Adrenal gland (tissue), 12 donors: Measurements from ENCODE around the gene NAIF1. TPM values are rescaled to one million over a fixed set of nuclear protein-coding genes. Genes with fewer than 3 reads are reported as not detected.
A peak's percentile ranks its signal among the peaks of the same experiment; 100 is the strongest.

Source experiments
- DNase-seq, 7 donors: peaks; one replicate each; pipeline ENCODE4 v3.0.0-alpha.2; 2019 to 2020
- H3K27ac ChIP-seq, 5 donors: fragments of 200-600 bp; sonication (generic) in 4 of 5; 1 replicate in 3 of 5; 2 replicates in 2 of 5; pipeline versions ENCODE4 v1.5.1 to v1.8.0; 2016 to 2020; ENCODE audit warnings: mild to moderate bottlenecking in 1 of 5
- H3K27me3 ChIP-seq: fragments of 200-600 bp; 2 replicates; pipeline ENCODE4 v1.8.0; 2021
- H3K36me3 ChIP-seq, 2 donors: fragments of 200-600 bp; replicated peaks in 1 of 2; 1 replicate in 1 of 2; 2 replicates in 1 of 2; pipeline versions ENCODE4 v1.5.1 to v1.8.0; 2018 to 2022
- H3K4me1 ChIP-seq, 2 donors: fragments of 200-600 bp; replicated peaks in 1 of 2; 1 replicate in 1 of 2; 2 replicates in 1 of 2; pipeline versions ENCODE4 v1.5.1 to v1.8.0; 2018 to 2021
- H3K4me3 ChIP-seq, 4 donors: fragments of 200-600 bp; sonication (generic) in 3 of 4; one replicate each; pipeline ENCODE4 v1.5.1; 2016 to 2018
- H3K9me3 ChIP-seq, 3 donors: fragments of 200-600 bp; sonication (generic) in 1 of 3; replicated peaks in 1 of 3; 1 replicate in 2 of 3; 2 replicates in 1 of 3; pipeline versions ENCODE4 v1.5.1 to v1.8.0; 2016 to 2021
- POLR2A ChIP-seq, 2 donors: fragments of 450-650 bp; IDR thresholded peaks; one replicate each; pipeline ENCODE4 v1.6.1; 2017; ENCODE audit warnings: antibody characterized with exemption in 2 of 2, mild to moderate bottlenecking in 2 of 2, moderate library complexity in 1 of 2
- WGBS, 4 donors: extraction: QIAGEN DNeasy Blood & Tissue Kit in 2 of 4; methylation state at CpG; one replicate each; pipeline versions ENCODE4 v1.1.5 to v1.1.7; 2013 to 2017; 5-methylcytosine and 5-hydroxymethylcytosine counted together
- intact Hi-C, 2 donors: fragments of 100-400 bp; cut with DNase I; formaldehyde crosslinking; loops; one replicate each; pipeline versions ENCODE4 v1.14.1 to v1.15.0; 2022 to 2023
- polyA plus RNA-seq, 3 donors: library from polyadenylated mRNA; stranded (reverse); fragments of 200-250 nt in 2 of 3; fragments of 350-450 nt in 1 of 3; fragmentation: Illumina TruSeq in 1 of 3; extraction: RNeasy Lipid Tissue Mini Kit (QIAGEN cat#74804) in 1 of 3; gene quantifications; one replicate each; pipeline ENCODE4 v1.2.3, GENCODE V29; 2013 to 2014
- total RNA-seq, 9 donors: library from RNA; depleted of rRNA in 4 of 9; stranded (reverse); fragments of >200 nt in 4 of 9; fragments of 120-200 nt in 1 of 9; fragmentation: NEBNext Ultra II Directional in 1 of 9; extraction: Animal tissue kit (Norgen Biotek cat#: 25700) in 1 of 9; gene quantifications; one replicate each; pipeline versions ENCODE4 v1.1.0 to v1.2.4, GENCODE V29; 2013 to 2023
- TF ChIP-seq, protein P1 (sequence below), 6 experiments: fragments of 450-650 bp in 4 of 6; fragments of 200-600 bp in 2 of 6; sonication (generic) in 1 of 6; IDR thresholded peaks; 1 replicate in 5 of 6; 2 replicates in 1 of 6; pipeline versions ENCODE4 v1.5.1 to v1.8.0; 2016 to 2021; ENCODE audit warnings: antibody characterized with exemption in 6 of 6, mild to moderate bottlenecking in 2 of 6, moderate library complexity in 1 of 6
- donor health status: healthy with polysubstance abuse.
- donor health status: Bipolar disorder and iron deficiency.
- donor health status: DM: yes; HTN: yes; CAD: no.
- donor health status: DM: no; HTN: no; CAD: no.
- donor health status: DM: no; HTN: no; CAD: no.
- donor health status: DM: yes; HTN: yes; CAD: no.

The NAIF1 gene
- total and polyA plus RNA-seq, 12 donors = 6.6 to 20.7 (median 12.2) TPM

DNA sequence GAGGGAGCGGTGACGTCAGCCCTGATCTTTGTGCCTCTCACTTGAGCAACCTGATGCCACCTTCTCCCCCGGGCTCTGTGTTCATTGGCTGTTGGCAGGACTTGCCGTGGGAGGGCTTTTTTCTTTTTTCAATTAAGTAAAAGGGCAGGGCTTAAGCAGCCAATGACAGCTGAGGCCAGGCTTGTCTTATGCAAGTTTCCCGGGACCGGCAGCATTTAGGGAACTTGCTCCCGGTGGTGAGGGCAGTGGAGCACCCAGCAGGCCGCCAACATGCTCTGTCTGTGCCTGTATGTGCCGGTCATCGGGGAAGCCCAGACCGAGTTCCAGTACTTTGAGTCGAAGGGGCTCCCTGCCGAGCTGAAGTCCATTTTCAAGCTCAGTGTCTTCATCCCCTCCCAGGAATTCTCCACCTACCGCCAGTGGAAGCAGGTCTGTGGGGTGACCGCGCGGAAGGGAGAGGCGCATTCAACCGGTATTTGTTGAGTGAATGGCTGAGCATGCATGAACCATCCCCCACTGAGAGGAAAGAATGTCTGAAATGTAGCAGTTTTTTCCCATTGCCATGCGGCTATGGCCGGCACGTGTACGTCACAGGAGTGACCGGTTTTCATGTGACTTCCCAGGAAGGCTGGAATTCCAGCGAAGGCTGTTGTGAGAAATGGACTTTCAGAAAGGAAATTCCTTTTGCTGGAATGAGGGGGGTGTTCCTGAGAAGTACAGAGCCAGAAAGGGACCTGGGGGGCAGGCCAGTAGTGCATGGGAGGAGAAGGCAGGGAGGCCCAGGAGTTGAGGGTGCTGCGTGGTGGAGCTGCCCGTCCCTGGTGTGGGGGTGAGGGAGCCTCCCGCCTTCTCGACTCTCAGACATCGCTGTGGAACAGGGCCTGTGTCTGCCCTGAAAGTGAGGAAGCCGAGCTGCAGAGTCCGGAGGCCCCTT lies 31.4 kb upstream of the NAIF1 start:
- intact Hi-C loops = no loop called here
- TF ChIP-seq, protein P1, sequence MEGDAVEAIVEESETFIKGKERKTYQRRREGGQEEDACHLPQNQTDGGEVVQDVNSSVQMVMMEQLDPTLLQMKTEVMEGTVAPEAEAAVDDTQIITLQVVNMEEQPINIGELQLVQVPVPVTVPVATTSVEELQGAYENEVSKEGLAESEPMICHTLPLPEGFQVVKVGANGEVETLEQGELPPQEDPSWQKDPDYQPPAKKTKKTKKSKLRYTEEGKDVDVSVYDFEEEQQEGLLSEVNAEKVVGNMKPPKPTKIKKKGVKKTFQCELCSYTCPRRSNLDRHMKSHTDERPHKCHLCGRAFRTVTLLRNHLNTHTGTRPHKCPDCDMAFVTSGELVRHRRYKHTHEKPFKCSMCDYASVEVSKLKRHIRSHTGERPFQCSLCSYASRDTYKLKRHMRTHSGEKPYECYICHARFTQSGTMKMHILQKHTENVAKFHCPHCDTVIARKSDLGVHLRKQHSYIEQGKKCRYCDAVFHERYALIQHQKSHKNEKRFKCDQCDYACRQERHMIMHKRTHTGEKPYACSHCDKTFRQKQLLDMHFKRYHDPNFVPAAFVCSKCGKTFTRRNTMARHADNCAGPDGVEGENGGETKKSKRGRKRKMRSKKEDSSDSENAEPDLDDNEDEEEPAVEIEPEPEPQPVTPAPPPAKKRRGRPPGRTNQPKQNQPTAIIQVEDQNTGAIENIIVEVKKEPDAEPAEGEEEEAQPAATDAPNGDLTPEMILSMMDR (IDR thresholded peaks at IDR 0.05) = no peak
- peak; percentile 92 to 99 for TF ChIP-seq POLR2A (IDR thresholded peaks at IDR 0.05)
- Histone ChIP-seq H3K4me3 (peak overlapping the region in 3 of 4 donors; percentile 3 to 56 (median 21)), H3K4me1 (peaks cover 52 to 82% of the 10 kb centered on the region in 2 donors), H3K27ac (peak overlapping the region; percentile 65 to 98 (median 93)), H3K27me3 (no peaks in the 10 kb centered on the region), H3K36me3 (peaks cover 0 to 26% of the 10 kb centered on the region in 2 donors), H3K9me3 (no peaks in the 10 kb centered on the region)
- peak; percentile 94 to 99 (median 99) for DNase-seq
- WGBS, 4 donors = 9 to 18% (median 11%) methylated on average over 23 to 32 of the region's 32 CpGs

DNA sequence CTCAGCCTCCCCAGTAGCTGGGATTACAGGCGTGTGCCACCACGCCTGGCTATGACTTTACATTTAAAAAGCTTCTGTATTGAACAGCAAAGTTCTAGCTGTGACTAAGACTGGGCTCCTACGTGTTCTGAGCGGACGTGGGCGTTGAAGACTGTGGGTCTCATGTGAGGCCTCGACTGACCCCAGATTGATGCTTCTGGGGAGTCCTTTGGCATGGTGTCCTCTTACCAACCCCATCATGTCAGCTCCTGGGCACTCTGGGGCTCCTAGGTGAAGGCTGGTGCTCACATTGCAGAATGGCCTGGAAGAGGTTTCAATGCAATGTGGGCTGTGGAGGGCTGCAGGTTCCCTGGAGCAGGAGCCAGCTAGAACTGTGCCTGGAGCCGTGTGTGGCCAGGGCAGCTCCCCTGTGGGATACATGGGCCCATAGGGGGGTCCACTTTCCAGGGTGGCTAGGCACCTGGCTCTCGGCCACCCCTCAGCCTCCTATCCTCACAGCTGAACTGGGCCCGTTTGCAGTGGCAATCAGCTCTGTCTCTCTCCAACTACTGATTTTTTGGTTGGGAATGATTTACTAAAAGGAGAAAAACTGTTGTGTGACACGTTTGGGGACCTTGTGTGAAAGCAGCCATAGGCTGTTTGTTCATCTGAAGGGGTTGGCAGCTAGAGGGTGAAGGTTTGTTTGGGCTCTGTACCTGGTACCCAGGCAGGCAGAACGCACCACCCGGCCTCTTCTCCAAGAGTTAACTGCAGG lies 30.6 kb upstream of the NAIF1 start:
- Histone ChIP-seq H3K4me3 (peak overlapping the region in 1 of 4 donors; percentile 56), H3K27ac (peak overlapping the region; percentile 37 to 98 (median 93)), H3K4me1 (peaks cover 56 to 86% of the 10 kb centered on the region in 2 donors), H3K27me3 (no peaks in the 10 kb centered on the region), H3K36me3 (peaks cover 0 to 18% of the 10 kb centered on the region in 2 donors), H3K9me3 (no peaks in the 10 kb centered on the region)
- peak in 1 of 7 donors; percentile 18 for DNase-seq
- TF ChIP-seq, protein P1 (IDR thresholded peaks at IDR 0.05) = no peak
- no peak for TF ChIP-seq POLR2A (IDR thresholded peaks at IDR 0.05)
- intact Hi-C loops = no loop called here
- WGBS, 4 donors = 62 to 76% (median 65%) methylated on average over 12 to 13 of the region's 13 CpGs

DNA sequence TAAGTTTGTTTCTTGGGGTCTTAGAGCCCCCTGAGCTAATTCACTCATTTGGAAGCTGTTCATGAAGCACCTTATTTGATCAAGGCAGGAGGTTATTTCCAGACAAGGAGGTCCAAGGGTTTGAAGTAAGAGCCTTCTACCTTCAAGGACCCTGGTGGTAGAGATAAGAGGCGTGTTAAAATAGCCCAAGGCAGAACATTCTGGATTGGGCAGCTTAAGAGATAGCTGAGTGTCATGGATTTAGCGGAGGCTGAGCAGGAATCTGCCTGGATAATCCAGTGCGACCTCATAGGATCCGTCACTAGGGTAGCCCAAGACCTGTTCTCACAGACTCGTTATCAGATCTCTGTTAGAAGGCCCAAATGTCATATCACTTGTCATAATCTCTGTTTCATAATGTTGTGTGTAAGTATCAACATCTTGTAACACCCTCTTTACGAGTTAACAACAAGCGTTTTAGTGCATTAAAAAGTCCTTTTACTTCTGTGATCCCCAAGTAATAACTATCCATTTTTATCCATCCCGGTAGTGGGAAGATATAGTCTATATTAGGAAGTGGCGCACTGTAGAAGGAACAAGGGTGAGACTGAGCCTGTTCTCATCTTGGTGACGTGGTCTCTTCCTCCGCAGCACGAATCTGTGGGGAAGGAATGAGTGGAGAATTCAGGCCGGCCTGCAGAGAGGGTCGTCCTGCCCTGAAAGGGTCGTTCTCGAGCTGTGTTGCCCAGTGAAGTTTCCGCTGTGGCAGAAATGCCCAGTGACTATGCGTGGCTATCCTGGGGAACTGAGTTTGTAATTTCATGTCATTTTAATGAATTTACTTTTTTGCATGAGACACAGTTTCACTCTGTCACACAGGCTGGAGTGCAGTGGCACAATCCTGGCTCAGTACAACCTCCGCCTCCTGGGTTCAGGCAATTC lies 29.8 kb upstream of the NAIF1 start:
- Histone ChIP-seq H3K27me3 (no peaks in the 10 kb centered on the region), H3K9me3 (no peaks in the 10 kb centered on the region), H3K4me3 (no peak overlapping the region), H3K27ac (peak overlapping the region; percentile 37 to 98 (median 93)), H3K4me1 (peaks cover 60 to 93% of the 10 kb centered on the region in 2 donors), H3K36me3 (peaks cover 0 to 9% of the 10 kb centered on the region in 2 donors)
- WGBS, 4 donors = 79 to 83% (median 81%) methylated on average over 19 of the region's 19 CpGs
- DNase-seq = no peak
- TF ChIP-seq, protein P1 (IDR thresholded peaks at IDR 0.05) = no peak
- no peak for TF ChIP-seq POLR2A (IDR thresholded peaks at IDR 0.05)
- intact Hi-C loops = no loop called here
